AG09309 (cell line): Measurements from ENCODE around the gene ACOXL.

Source experiments
- DNase-seq: peaks from one replicate; pipeline ENCODE4 v3.0.0-alpha.2; 2010; ENCODE audit warnings: low read depth
- H3K4me3 ChIP-seq: 2 replicates; pipeline ENCODE4 v1.5.1; 2011; ENCODE audit warnings: mild to moderate bottlenecking, low read depth, low read length, moderate library complexity; ENCODE audit not compliant: control insufficient read depth
- CTCF ChIP-seq: IDR thresholded peaks from 2 replicates; pipeline ENCODE4 v1.5.1; 2011; ENCODE audit warnings: mild to moderate bottlenecking, low read depth, low read length, inconsistent platforms; ENCODE audit not compliant: insufficient read depth, control insufficient read depth; ENCODE audit errors: missing control alignments

Gene ACOXL

DNA sequence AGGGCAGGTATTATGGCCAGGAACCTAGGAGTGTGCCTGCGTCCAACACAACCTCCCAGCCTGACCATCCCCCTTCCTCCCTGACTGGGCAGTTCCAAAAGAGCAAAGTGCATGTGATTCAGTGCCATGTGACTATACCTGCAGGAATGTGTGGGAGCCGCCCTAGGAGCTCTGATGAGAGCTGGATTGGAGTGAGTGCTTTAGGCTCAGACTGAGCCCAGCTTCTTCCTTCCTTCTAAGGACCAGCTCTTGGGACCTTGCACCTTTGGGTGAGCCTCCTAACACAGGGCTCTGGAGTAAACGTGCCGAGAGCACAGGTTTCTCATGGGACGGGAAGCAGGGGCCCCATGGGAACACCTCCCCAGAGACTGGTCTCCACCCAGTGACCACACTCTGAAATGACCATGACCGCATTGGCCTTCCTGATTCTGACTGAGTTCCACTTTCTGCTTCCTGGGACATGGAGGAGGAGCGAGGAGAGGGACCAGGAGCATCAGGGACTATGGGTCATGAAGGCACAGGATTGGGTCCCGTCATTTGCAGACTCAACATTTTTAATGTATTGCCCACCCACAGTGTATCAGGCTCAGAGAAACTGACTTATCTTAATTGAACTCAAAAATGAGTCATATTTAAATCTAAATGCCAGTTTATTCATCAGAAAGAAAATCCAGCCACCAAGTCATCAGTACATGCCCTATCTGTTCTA lies 300.5 kb downstream of the ACOXL start:
- DNase-seq: no peak
- TF ChIP-seq CTCF: no peak

DNA sequence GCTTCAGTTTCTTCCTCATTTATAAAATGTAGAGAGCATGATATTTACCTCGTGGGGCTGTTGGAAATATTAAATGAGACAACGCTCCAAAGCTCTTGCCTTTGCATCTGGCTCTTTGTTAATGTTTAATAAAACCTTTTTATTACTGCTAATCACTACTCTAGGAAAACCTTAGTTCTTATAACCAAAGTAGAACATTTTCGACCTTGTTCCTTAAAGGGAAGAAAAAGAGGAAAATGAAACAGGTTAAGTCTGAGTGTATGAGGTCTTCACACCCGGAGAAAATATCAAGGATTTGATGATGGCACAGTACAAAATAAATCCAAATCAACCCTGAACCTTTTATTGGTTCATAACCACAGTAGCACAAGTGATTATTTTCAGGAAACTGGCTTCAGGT lies 301.8 kb downstream of the ACOXL start:
- no peak for DNase-seq
- no peak for TF ChIP-seq CTCF
- no peak overlapping the region for H3K4me3 ChIP-seq

More for the DNA sequence above, 300.5 kb downstream of the ACOXL start:
- H3K4me3 ChIP-seq: no peak overlapping the region

- DNase-seq: no peak
- TF ChIP-seq CTCF: no peak
- no peak overlapping the region for H3K4me3 ChIP-seq
These were observed 302.2 kb downstream of the ACOXL start for GRCh38 chr2:111034606-111035005.

- no peak overlapping the region for H3K4me3 ChIP-seq
- no peak for DNase-seq
- TF ChIP-seq CTCF: no peak
These were observed 303.6 kb downstream of the ACOXL start for GRCh38 chr2:111035830-111036441.

DNA sequence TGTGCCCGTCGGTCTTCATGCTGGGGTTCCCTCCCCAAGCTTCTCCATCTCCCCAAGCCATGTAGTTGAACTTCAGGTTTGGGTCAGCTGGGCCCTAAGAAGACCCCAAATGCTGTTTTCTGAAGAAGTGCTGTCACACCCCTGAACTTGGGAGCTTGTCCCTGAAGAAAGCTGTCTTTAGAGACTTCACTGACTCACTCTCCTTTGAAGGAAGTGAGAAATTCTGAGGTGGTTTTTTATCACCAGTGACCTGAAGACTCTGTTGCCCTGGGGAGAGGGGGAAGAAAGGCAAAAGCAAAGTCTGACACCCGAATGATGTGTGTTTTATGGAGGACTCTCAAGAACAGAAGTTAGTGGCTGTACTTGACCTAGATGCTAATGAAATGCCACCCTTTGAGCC lies 304.8 kb downstream of the ACOXL start:
- no peak for TF ChIP-seq CTCF
- no peak for DNase-seq
- H3K4me3 ChIP-seq: no peak overlapping the region

DNA sequence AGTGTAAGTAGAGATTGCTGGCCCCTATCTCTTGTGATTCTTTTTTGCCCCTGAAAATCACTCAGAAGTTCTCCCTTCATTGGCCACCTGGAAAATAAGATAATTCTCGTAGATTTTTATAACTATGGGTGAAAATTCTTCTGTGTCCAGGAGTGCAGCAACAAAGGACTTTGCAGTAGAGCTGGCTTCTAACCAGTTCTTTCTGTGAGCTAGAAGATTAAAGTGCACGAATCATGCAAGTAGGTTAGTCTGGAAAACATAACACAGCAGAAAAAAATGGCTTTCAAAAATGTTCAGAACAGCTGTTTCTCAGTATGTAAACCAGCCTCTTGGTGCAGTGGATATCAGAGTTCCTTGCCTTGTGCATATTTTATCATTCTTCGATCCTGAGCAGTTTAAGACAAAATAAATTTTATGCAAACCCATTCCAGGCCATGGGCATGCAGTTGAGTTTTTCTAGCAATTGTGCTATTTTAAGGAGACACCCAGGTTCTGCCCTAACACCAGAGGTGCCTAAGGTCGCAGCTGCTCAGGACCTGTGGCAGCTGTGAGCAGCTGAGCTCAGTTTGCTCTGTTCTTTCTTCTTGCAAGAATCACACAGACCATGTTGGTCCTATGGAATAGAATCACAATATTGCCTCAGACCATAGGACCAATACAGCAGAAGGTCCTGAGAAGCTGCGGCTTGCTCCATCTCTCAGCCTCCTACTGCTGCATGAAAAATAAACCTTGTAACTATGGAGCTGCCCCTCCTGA lies 307.4 kb downstream of the ACOXL start:
- TF ChIP-seq CTCF: no peak
- DNase-seq: no peak
- no peak overlapping the region for H3K4me3 ChIP-seq
